Kidney (tissue), 14 donors: ENCODE measurements around the gene LTC4S. TPM values are rescaled to one million over a fixed set of nuclear protein-coding genes. Genes with fewer than 3 reads are reported as not detected.

Source experiments
- DNase-seq, 5 donors: peaks; one replicate each; pipeline ENCODE4 v3.0.0-alpha.2; 2013 to 2020
- FAIRE-seq: peaks from 2 replicates; lab custom pipeline; 2012; peaks lifted over from hg19 to GRCh38; lab: Jason Lieb, UNC
- H3K27ac ChIP-seq, 2 donors: one replicate each; pipeline ENCODE4 v1.7.0; 2013; ENCODE audit warnings: low read depth in 2 of 2, low read length in 2 of 2, inconsistent platforms in 1 of 2
- H3K27me3 ChIP-seq: one replicate; pipeline ENCODE4 v1.7.1; 2013; ENCODE audit warnings: low read length, inconsistent platforms; ENCODE audit not compliant: control insufficient read depth, insufficient read depth
- H3K36me3 ChIP-seq, 3 donors: one replicate each; pipeline versions ENCODE4 v1.7.0 to v1.7.1; 2013; ENCODE audit warnings: low read length in 3 of 3, control low read depth in 1 of 3, inconsistent platforms in 1 of 3; ENCODE audit not compliant: insufficient read depth in 3 of 3, control insufficient read depth in 2 of 3
- H3K4me1 ChIP-seq, 3 donors: one replicate each; pipeline versions ENCODE4 v1.7.0 to v1.7.1; 2013; ENCODE audit warnings: low read length in 3 of 3, inconsistent platforms in 1 of 3, low read depth in 1 of 3; ENCODE audit not compliant: control insufficient read depth in 2 of 3, insufficient read depth in 2 of 3
- H3K4me3 ChIP-seq, 3 donors: one replicate each; pipeline versions ENCODE4 v1.7.0 to v1.8.1; 2013; ENCODE audit warnings: low read length in 3 of 3, control low read depth in 1 of 3, inconsistent platforms in 1 of 3
- H3K9ac ChIP-seq, 3 donors: one replicate each; pipeline versions ENCODE4 v1.7.0 to v1.7.1; 2013; ENCODE audit warnings: low read length in 3 of 3, control low read depth in 1 of 3, inconsistent platforms in 1 of 3
- H3K9me3 ChIP-seq, 3 donors: one replicate each; pipeline versions ENCODE4 v1.7.0 to v1.7.1; 2013; ENCODE audit warnings: low read length in 3 of 3, control low read depth in 1 of 3, inconsistent platforms in 1 of 3; ENCODE audit not compliant: control insufficient read depth in 2 of 3, insufficient read depth in 1 of 3
- intact Hi-C: fragments of 100-400 bp; cut with DNase I; formaldehyde crosslinking; loops from one replicate; pipeline ENCODE4 v1.11.1; 2022
- polyA plus RNA-seq: library from polyadenylated mRNA; stranded (reverse); fragments of 350-450 nt; fragmentation: Illumina TruSeq; extraction: RNeasy Lipid Tissue Mini Kit (QIAGEN cat#74804); gene quantifications from one replicate; pipeline ENCODE4 v1.2.3, GENCODE V29; 2014; ENCODE audit warnings: low read depth, low replicate concordance; ENCODE audit not compliant: insufficient read depth
- total RNA-seq: library from RNA; stranded (reverse); fragmentation: NEBNext Ultra II Directional; extraction: Animal tissue kit (Norgen Biotek cat#: 25700); gene quantifications from one replicate; pipeline ENCODE4 v1.2.1, GENCODE V29; 2021
- TF ChIP-seq, protein P1 (sequence below): IDR thresholded peaks from 3 replicates; pipeline ENCODE4 v1.5.1; 2012; ENCODE audit warnings: mild to moderate bottlenecking, moderate library complexity, borderline replicate concordance; ENCODE audit not compliant: insufficient read depth; ENCODE audit errors: extremely low read depth
- donor health status: control.
- donor health status: control.
- donor health status: control.
- donor health status: control.
- donor health status: control.
- donor health status: DM: yes; HTN: yes; CAD: no.
- donor health status: Normal renal cell carcinoma (clear cell type).

Gene LTC4S
- total and polyA plus RNA-seq, 2 donors from 2014 or later: 20.1 to 30.6 TPM

DNA sequence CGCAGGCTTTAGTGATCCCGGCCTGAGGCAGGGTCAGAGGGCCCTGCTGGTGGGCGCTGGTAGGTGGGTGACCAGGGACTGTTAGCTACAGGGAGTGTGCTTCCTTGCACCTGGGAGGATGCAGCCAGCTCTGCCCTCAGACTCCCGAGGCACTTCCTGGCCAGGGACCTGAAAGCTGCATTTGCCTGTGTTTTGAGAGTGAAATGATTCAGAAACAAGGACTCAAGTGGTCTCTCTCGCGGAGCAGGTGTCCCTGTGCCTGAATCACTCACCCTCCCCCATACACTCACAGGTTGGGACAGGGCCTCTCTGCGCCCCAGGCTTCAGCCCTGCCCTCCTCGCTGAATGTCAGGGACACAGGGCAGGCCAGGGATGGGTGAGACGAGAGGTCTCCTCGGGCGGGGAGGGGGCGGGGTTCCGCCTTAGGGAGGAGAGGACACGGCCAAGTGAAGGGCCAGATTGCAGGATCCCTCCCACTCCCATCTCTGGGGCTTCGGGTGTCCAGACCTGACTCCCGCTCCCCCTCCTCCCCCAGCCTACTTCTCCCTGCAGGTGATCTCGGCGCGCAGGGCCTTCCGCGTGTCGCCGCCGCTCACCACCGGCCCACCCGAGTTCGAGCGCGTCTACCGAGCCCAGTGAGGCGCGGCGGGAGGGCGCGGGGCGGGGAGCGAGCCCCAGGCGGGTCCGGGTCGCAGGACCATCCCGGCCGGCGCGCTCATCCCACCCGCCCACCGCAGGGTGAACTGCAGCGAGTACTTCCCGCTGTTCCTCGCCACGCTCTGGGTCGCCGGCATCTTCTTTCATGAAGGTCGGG lies 1.5 kb downstream of the LTC4S start:
- Histone ChIP-seq H3K4me3 (peak overlapping the region; percentile 20 to 54 (median 51)), H3K9ac (peak overlapping the region in 2 of 3 donors; percentile 43 to 56), H3K4me1 (peaks cover 0 to 33% (median 6%) of the 10 kb centered on the region in 3 donors), H3K9me3 (no peaks in the 10 kb centered on the region), H3K27me3 (no peaks in the 10 kb centered on the region), H3K27ac (peak overlapping the region; percentile 66 to 77), H3K36me3 (peaks cover 0 to 26% (median 10%) of the 10 kb centered on the region in 3 donors)
- TF ChIP-seq, protein P1, sequence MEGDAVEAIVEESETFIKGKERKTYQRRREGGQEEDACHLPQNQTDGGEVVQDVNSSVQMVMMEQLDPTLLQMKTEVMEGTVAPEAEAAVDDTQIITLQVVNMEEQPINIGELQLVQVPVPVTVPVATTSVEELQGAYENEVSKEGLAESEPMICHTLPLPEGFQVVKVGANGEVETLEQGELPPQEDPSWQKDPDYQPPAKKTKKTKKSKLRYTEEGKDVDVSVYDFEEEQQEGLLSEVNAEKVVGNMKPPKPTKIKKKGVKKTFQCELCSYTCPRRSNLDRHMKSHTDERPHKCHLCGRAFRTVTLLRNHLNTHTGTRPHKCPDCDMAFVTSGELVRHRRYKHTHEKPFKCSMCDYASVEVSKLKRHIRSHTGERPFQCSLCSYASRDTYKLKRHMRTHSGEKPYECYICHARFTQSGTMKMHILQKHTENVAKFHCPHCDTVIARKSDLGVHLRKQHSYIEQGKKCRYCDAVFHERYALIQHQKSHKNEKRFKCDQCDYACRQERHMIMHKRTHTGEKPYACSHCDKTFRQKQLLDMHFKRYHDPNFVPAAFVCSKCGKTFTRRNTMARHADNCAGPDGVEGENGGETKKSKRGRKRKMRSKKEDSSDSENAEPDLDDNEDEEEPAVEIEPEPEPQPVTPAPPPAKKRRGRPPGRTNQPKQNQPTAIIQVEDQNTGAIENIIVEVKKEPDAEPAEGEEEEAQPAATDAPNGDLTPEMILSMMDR: no peak
- intact Hi-C loops: no loop called here
- DNase-seq (peak; percentile 68 to 87 (median 77)), FAIRE-seq (no peak)

DNA sequence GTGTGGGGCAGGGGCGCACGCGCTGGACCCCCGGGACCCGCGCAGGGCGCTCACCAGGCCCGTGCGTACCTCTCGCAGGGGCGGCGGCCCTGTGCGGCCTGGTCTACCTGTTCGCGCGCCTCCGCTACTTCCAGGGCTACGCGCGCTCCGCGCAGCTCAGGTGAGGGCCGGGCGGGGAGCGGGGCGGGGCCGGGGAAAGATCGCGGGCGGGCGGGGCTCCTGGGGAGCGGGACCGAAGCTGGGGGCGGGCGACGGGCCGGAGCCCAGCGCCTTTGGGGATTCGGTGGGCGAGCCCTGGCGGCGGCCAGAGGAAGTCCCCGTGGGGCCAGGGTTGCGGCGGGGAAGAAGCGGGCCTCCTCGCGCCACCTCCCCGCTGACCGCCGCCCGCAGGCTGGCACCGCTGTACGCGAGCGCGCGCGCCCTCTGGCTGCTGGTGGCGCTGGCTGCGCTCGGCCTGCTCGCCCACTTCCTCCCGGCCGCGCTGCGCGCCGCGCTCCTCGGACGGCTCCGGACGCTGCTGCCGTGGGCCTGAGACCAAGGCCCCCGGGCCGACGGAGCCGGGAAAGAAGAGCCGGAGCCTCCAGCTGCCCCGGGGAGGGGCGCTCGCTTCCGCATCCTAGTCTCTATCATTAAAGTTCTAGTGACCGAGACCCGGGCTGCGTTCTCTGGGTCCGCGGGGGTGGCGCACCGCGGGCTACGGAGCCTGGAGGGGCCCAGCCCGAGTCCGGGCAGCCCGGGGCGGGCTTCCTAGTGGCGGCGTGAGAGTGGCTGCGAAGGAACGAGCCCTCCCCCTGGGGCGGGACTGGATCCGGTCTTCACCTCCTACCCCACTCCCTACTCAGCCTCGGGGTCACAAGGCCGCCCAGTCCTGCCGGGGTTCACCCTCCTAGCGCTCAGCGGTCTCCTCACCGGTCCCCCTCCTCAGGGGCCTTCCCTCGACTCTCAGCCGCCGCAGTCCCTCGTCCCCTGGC lies 2.4 kb downstream of the LTC4S start:
- H3K27me3 ChIP-seq: no peaks in the 10 kb centered on the region
- intact Hi-C loops: no loop called here
- H3K36me3 ChIP-seq: peaks cover 0 to 29% (median 10%) of the 10 kb centered on the region in 3 donors
- H3K9ac ChIP-seq: peak overlapping the region in 1 of 3 donors; percentile 73
- DNase-seq (peak; percentile 83 to 94 (median 88)), FAIRE-seq (no peak)
- peaks cover 0 to 33% (median 6%) of the 10 kb centered on the region in 3 donors for H3K4me1 ChIP-seq
- H3K9me3 ChIP-seq: no peaks in the 10 kb centered on the region
- TF ChIP-seq, protein P1: peak; percentile 95
- H3K27ac ChIP-seq: peak overlapping the region; percentile 66 to 78
- H3K4me3 ChIP-seq: peak overlapping the region; percentile 20 to 54 (median 51)

DNA sequence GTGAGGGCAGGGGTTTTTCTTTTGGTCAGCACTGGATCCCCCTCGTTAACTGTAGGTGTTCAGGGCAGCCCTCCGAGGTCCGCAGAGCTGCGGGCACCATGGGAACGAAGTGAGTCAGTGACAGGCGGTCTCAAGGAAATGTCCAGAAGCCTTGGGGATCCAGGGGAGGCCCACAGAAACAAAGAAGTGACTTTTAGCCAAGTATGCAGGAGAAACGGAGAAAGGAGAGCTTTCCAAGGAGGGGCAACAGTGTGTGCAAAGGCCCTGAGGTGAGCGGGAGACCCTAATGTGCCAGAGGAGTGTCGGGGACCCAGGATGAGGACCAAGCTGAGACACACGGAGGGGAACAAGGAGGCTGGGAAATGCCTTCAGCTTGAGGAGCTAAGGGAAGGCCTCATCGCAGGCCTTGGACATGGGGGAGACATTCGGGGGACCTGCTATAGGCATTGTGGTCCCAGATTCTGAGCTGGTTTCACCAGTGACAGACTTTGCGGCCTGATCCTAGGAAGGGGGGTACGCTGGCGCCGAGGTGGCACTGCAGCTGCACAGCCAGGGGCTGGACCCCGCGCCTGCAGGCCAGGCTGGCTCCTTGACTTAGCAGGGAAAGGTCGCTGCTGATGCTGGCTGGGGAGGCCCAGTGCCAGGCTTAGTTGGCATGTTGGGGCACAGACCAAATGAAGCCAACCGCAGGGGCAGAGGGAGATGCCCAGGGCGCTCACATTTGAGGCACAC lies 3.3 kb downstream of the LTC4S start:
- Histone ChIP-seq H3K4me1 (peaks cover 0 to 37% (median 6%) of the 10 kb centered on the region in 3 donors), H3K4me3 (peak overlapping the region in 1 of 3 donors; percentile 54), H3K9ac (peak overlapping the region in 1 of 3 donors; percentile 73), H3K36me3 (peaks cover 0 to 32% (median 10%) of the 10 kb centered on the region in 3 donors), H3K9me3 (no peaks in the 10 kb centered on the region), H3K27me3 (no peaks in the 10 kb centered on the region), H3K27ac (peak overlapping the region; percentile 66 to 78)
- intact Hi-C loops: no loop called here
- TF ChIP-seq, protein P1: no peak
- peak in 1 of 5 donors; percentile 61 for DNase-seq
- no peak for FAIRE-seq
